Left lobe of liver (tissue), 2 donors: ENCODE data around the gene PIM3. TPM values are rescaled to one million over a fixed set of nuclear protein-coding genes. Genes with fewer than 3 reads are reported as not detected.
"Not testable (repeated sequence)": the region's sequence is repeated elsewhere in the genome, so short reads cannot be mapped to it uniquely, and the experiment has no call there.

ENCODE experiments used
- ATAC-seq: fragments of 200-7000 bp; cut with Tn5 transposase; one replicate; pipeline ENCODE4 v1.9.1; 2020; ENCODE audit warnings: mild to moderate bottlenecking, moderate library complexity
- DNase-seq: peaks from one replicate; pipeline ENCODE4 v3.0.0-alpha.2; 2020; ENCODE audit warnings: low spot score
- total RNA-seq: library from RNA; stranded (reverse); gene quantifications from one replicate; pipeline ENCODE4 v1.2.1, GENCODE V29; 2021
- donor health status: DM: no; HTN: no; CAD: no; lungs with moderate emphysema.
- donor health status: DM: no; HTN: yes; CAD: no.

PIM3 gene
- total RNA-seq, 1 donor from 2014 or later = 36.8 TPM

GRCh38 chr22:49977578-49977977 is 17.0 kb downstream of the PIM3 start:
- ATAC-seq = no peak
- peak; percentile 26 for DNase-seq

- peak; percentile 49 for DNase-seq
These were observed 19.2 kb downstream of the PIM3 start for GRCh38 chr22:49979587-49980264.

GRCh38 chr22:49981799-49982198 is 21.2 kb downstream of the PIM3 start:
- DNase-seq, ATAC-seq: not testable (repeated sequence)

More at GRCh38 chr22:49979587-49980264, 19.2 kb downstream of the PIM3 start:
- ATAC-seq = peak; percentile 87

- DNase-seq (no peak), ATAC-seq (peak; percentile 35)
These were observed 22.8 kb downstream of the PIM3 start for GRCh38 chr22:49983148-49984042.

GRCh38 chr22:49986325-49986724 is 25.8 kb downstream of the PIM3 start:
- DNase-seq (no peak), ATAC-seq (no peak)

GRCh38 chr22:49989826-49990225 is 29.3 kb downstream of the PIM3 start:
- peak; percentile 27 for DNase-seq
- not testable (repeated sequence) for ATAC-seq

GRCh38 chr22:49991167-49991566 is 30.6 kb downstream of the PIM3 start:
- ATAC-seq (no peak), DNase-seq (no peak)

- DNase-seq (peak; percentile 22), ATAC-seq (no peak)
These were observed 31.4 kb downstream of the PIM3 start for GRCh38 chr22:49991907-49992533.

GRCh38 chr22:49992921-49993648 is 32.5 kb downstream of the PIM3 start:
- ATAC-seq (peak; percentile 96), DNase-seq (peak; percentile 68)

GRCh38 chr22:49993649-49994360 is 33.2 kb downstream of the PIM3 start:
- DNase-seq = no peak
- ATAC-seq = no peak

GRCh38 chr22:49994361-49995040 is 33.9 kb downstream of the PIM3 start:
- ATAC-seq = no peak

GRCh38 chr22:49995041-49995360 is 34.4 kb downstream of the PIM3 start:
- DNase-seq (no peak), ATAC-seq (no peak)

More at GRCh38 chr22:49994361-49995040, 33.9 kb downstream of the PIM3 start:
- DNase-seq = peak; percentile 41

GRCh38 chr22:49995361-49996118 is 35.0 kb downstream of the PIM3 start:
- peak; percentile 40 for DNase-seq
- ATAC-seq = no peak

- DNase-seq (peak; percentile 41), ATAC-seq (peak; percentile 15)
These were observed 35.5 kb downstream of the PIM3 start for GRCh38 chr22:49996119-49996517.

GRCh38 chr22:49996518-49997250 is 36.1 kb downstream of the PIM3 start:
- DNase-seq = peak; percentile 43
- no peak for ATAC-seq

- ATAC-seq (no peak), DNase-seq (no peak)
These were observed 36.7 kb downstream of the PIM3 start for GRCh38 chr22:49997251-49997599.

GRCh38 chr22:49997932-49998717 is 37.6 kb downstream of the PIM3 start:
- DNase-seq (peak; percentile 38), ATAC-seq (no peak)

GRCh38 chr22:49998718-49999062 is 38.1 kb downstream of the PIM3 start:
- DNase-seq (peak; percentile 33), ATAC-seq (no peak)
